Pons (tissue), 1 donor: ENCODE data around the gene SUPT3H.
A peak's percentile ranks its signal among the peaks of the same experiment; 100 is the strongest.

Experiments used
- DNase-seq: peaks from one replicate; pipeline ENCODE4 v3.0.0-alpha.2; 2016; ENCODE audit warnings: low spot score

Gene SUPT3H

GRCh38 chr6:44831002-44831610, 546.6 kb downstream of the SUPT3H start:
- no peak for DNase-seq

- DNase-seq: no peak
Observed at GRCh38 chr6:44829836-44830235, 547.9 kb downstream of the SUPT3H start.

- peak; percentile 41 for DNase-seq
Observed at GRCh38 chr6:44828780-44829179, 549.0 kb downstream of the SUPT3H start.

GRCh38 chr6:44826025-44826676, 551.6 kb downstream of the SUPT3H start:
- no peak for DNase-seq

- DNase-seq: no peak
Observed at GRCh38 chr6:44825273-44825672, 552.5 kb downstream of the SUPT3H start.

- DNase-seq: no peak
Observed at GRCh38 chr6:44824567-44824966, 553.2 kb downstream of the SUPT3H start.

- DNase-seq: no peak
Observed at GRCh38 chr6:44820759-44821158, 557.0 kb downstream of the SUPT3H start.

- DNase-seq: no peak
Observed at GRCh38 chr6:44820321-44820720, 557.4 kb downstream of the SUPT3H start.

- DNase-seq: no peak
Observed at GRCh38 chr6:44811456-44811855, 566.3 kb downstream of the SUPT3H start.

- no peak for DNase-seq
Observed at GRCh38 chr6:44809258-44809657, 568.5 kb downstream of the SUPT3H start.

- DNase-seq: no peak
Observed at GRCh38 chr6:44808148-44808547, 569.6 kb downstream of the SUPT3H start.

- no peak for DNase-seq
Observed at GRCh38 chr6:44806656-44807055, 571.1 kb downstream of the SUPT3H start.

GRCh38 chr6:44805238-44805846, 572.4 kb downstream of the SUPT3H start:
- no peak for DNase-seq

- DNase-seq: no peak
Observed at GRCh38 chr6:44804546-44805159, 573.1 kb downstream of the SUPT3H start.

- no peak for DNase-seq
Observed at GRCh38 chr6:44804016-44804415, 573.7 kb downstream of the SUPT3H start.

GRCh38 chr6:44800784-44801592, 576.7 kb downstream of the SUPT3H start:
- DNase-seq: no peak

- DNase-seq: peak; percentile 22
Observed at GRCh38 chr6:44800171-44800783, 577.5 kb downstream of the SUPT3H start.

- peak; percentile 22 for DNase-seq
Observed at GRCh38 chr6:44797746-44798145, 580.0 kb downstream of the SUPT3H start.

- DNase-seq: no peak
Observed at GRCh38 chr6:44795326-44795725, 582.4 kb downstream of the SUPT3H start.

GRCh38 chr6:44789806-44790205, 587.9 kb downstream of the SUPT3H start:
- DNase-seq: no peak

GRCh38 chr6:44789061-44789460, 588.7 kb downstream of the SUPT3H start:
- DNase-seq: no peak
